ENCODE measurements around the gene GINS2. TPM values are rescaled to one million over a fixed set of nuclear protein-coding genes. Genes with fewer than 3 reads are reported as not detected.
A peak's percentile ranks its signal among the peaks of the same experiment; 100 is the strongest.

The GINS2 gene
- total RNA-seq, 1 experiment from 2014 or later = 71.9 TPM

GRCh38 chr16:85704011-85704410, 15.3 kb upstream of the GINS2 start:
- H3K9me3 ChIP-seq (ENCODE audit: low read depth, low read length, poor library complexity, severe bottlenecking) = no peaks in the 10 kb centered on the region
- no peak overlapping the region for H3K4me3 ChIP-seq (ENCODE audit: low read depth, low read length, poor library complexity, severe bottlenecking)
- intact Hi-C loops (cut with micrococcal nuclease; ENCODE audit: unreplicated experiment) = no loop called here
- POLR2A ChIA-PET (ENCODE audit: low non-redundant PET) = no interaction called here
- H3K4me1 ChIP-seq (ENCODE audit: insufficient read depth, low read length, poor library complexity, severe bottlenecking) = no peaks in the 10 kb centered on the region
- H3K27ac ChIP-seq (ENCODE audit: low read depth, low read length, poor library complexity, severe bottlenecking) = no peak overlapping the region
- DNase-seq (ENCODE audit: low spot score) = no peak
- CTCF ChIA-PET = no interaction called here
- H3K36me3 ChIP-seq (ENCODE audit: insufficient read depth, low read length, poor library complexity, severe bottlenecking) = no peaks in the 10 kb centered on the region
- H3K27me3 ChIP-seq (replicated peaks; ENCODE audit: insufficient read depth, low read depth, low read length, poor library complexity) = no peaks in the 10 kb centered on the region
- BruUV-seq (replicated peaks) = no TSS peak
- TF ChIP-seq EZH2 (IDR thresholded peaks at IDR 0.05; ENCODE audit: borderline replicate concordance, low read depth, low read length, poor library complexity, severe bottlenecking) (no peak), CTCF (conservative IDR thresholded peaks at IDR 0.05; ENCODE audit: low read depth, low read length) (no peak)

GRCh38 chr16:85699628-85700027, 10.9 kb upstream of the GINS2 start:
- no TSS peak for BruUV-seq (replicated peaks)
- H3K9me3 ChIP-seq (ENCODE audit: low read depth, low read length, poor library complexity, severe bottlenecking) = no peaks in the 10 kb centered on the region
- CTCF ChIA-PET = no interaction called here
- POLR2A ChIA-PET (ENCODE audit: low non-redundant PET) = no interaction called here
- H3K27ac ChIP-seq (ENCODE audit: low read depth, low read length, poor library complexity, severe bottlenecking) = no peak overlapping the region
- DNase-seq (ENCODE audit: low spot score) = peak; percentile 52
- intact Hi-C loops (cut with micrococcal nuclease; ENCODE audit: unreplicated experiment) = no loop called here
- TF ChIP-seq CTCF (conservative IDR thresholded peaks at IDR 0.05; ENCODE audit: low read depth, low read length) = no peak
- no peak for TF ChIP-seq EZH2 (IDR thresholded peaks at IDR 0.05; ENCODE audit: borderline replicate concordance, low read depth, low read length, poor library complexity, severe bottlenecking)
- no peak overlapping the region for H3K4me3 ChIP-seq (ENCODE audit: low read depth, low read length, poor library complexity, severe bottlenecking)
- H3K27me3 ChIP-seq (replicated peaks; ENCODE audit: insufficient read depth, low read depth, low read length, poor library complexity) = no peaks in the 10 kb centered on the region
- no peaks in the 10 kb centered on the region for H3K36me3 ChIP-seq (ENCODE audit: insufficient read depth, low read length, poor library complexity, severe bottlenecking)
- peaks cover 12% of the 10 kb centered on the region for H3K4me1 ChIP-seq (ENCODE audit: insufficient read depth, low read length, poor library complexity, severe bottlenecking)

- TF ChIP-seq CTCF (conservative IDR thresholded peaks at IDR 0.05; ENCODE audit: low read depth, low read length) (no peak), EZH2 (IDR thresholded peaks at IDR 0.05; ENCODE audit: borderline replicate concordance, low read depth, low read length, poor library complexity, severe bottlenecking) (no peak)
- Histone ChIP-seq H3K36me3 (ENCODE audit: insufficient read depth, low read length, poor library complexity, severe bottlenecking) (no peaks in the 10 kb centered on the region), H3K4me3 (ENCODE audit: low read depth, low read length, poor library complexity, severe bottlenecking) (no peak overlapping the region), H3K27me3 (replicated peaks; ENCODE audit: insufficient read depth, low read depth, low read length, poor library complexity) (no peaks in the 10 kb centered on the region), H3K27ac (ENCODE audit: low read depth, low read length, poor library complexity, severe bottlenecking) (no peak overlapping the region), H3K9me3 (ENCODE audit: low read depth, low read length, poor library complexity, severe bottlenecking) (no peaks in the 10 kb centered on the region), H3K4me1 (ENCODE audit: insufficient read depth, low read length, poor library complexity, severe bottlenecking) (peaks cover 12% of the 10 kb centered on the region)
- CTCF ChIA-PET = no interaction called here
- POLR2A ChIA-PET (ENCODE audit: low non-redundant PET) = no interaction called here
- no TSS peak for BruUV-seq (replicated peaks)
- no peak for DNase-seq (ENCODE audit: low spot score)
- intact Hi-C loops (cut with micrococcal nuclease; ENCODE audit: unreplicated experiment) = no loop called here
Observed at GRCh38 chr16:85698935-85699558, 10.3 kb upstream of the GINS2 start.

All from A673 (cell line).